ENCODE data around the gene SKAP1.

- TF ChIP-seq POLR2A (IDR thresholded peaks at IDR 0.05) (no peak), CTCF (IDR thresholded peaks at IDR 0.05) (no peak)
Measured at GRCh38 chr17:48368352-48368908, 61.6 kb downstream of the SKAP1 start.

Measured in gastroesophageal sphincter (tissue), 3 donors.